PC-3 (cell line): ENCODE measurements around the gene KRTAP5-3. TPM values are rescaled to one million over a fixed set of nuclear protein-coding genes. Genes with fewer than 3 reads are reported as not detected.

ENCODE experiments used
- ATAC-seq: fragments of 200-7000 bp; cut with Tn5 transposase; 2 replicates; pipeline ENCODE4 v1.9.1; 2020; ENCODE audit warnings: mild to moderate bottlenecking, moderate library complexity
- BruUV-seq: library from RNA; stranded (reverse); fragments of 400-500 nt; replicated peaks from 2 replicates; lab custom pipeline; 2021; lab: Mats Ljungman, UMichigan
- CTCF ChIA-PET: fragments of 300-600 bp; sonication (Branson Sonifier 250); formaldehyde crosslinking; loops from one replicate; lab custom pipeline; 2022; ENCODE audit warnings: antibody characterized with exemption; lab: Charles Lee
- POLR2A ChIA-PET: fragments of 300-600 bp; sonication (Branson Sonifier 250); formaldehyde crosslinking; loops from one replicate; lab custom pipeline; 2022; ENCODE audit warnings: antibody characterized with exemption; ENCODE audit not compliant: unreplicated experiment; lab: Charles Lee
- DNase-seq: peaks from one replicate; pipeline ENCODE4 v3.0.0-alpha.2; 2015
- H2AFZ ChIP-seq: fragments of 300-600 bp; sonication (generic); 2 replicates; pipeline ENCODE4 v1.6.0; 2016; ENCODE audit warnings: antibody characterized with exemption, low read length
- H3F3A ChIP-seq: fragments of 300-600 bp; sonication (generic); one replicate; pipeline ENCODE4 v1.6.0; 2017; ENCODE audit warnings: antibody characterized with exemption, low read length, control low read depth, mild to moderate bottlenecking; ENCODE audit not compliant: unreplicated experiment
- H3K27ac ChIP-seq: fragments of 300-600 bp; sonication (generic); 2 replicates; pipeline ENCODE4 v1.5.1; 2016; ENCODE audit warnings: mild to moderate bottlenecking, low read length
- H3K27me3 ChIP-seq: fragments of 300-600 bp; sonication (generic); 2 replicates; pipeline ENCODE4 v1.6.1; 2016; ENCODE audit warnings: low read length, mixed read lengths
- H3K36me3 ChIP-seq: fragments of 300-600 bp; sonication (generic); 2 replicates; pipeline ENCODE4 v1.6.1; 2016; ENCODE audit warnings: low read depth, mixed run types, low read length, mixed read lengths
- H3K4me1 ChIP-seq: fragments of 300-600 bp; sonication (generic); 2 replicates; pipeline ENCODE4 v1.5.1; 2016; ENCODE audit warnings: low read length; ENCODE audit not compliant: insufficient read depth
- H3K4me2 ChIP-seq: fragments of 300-600 bp; sonication (generic); 2 replicates; pipeline ENCODE4 v1.6.0; 2016; ENCODE audit warnings: low read length
- H3K4me3 ChIP-seq: fragments of 300-600 bp; sonication (generic); 2 replicates; pipeline ENCODE4 v1.5.1; 2016; ENCODE audit warnings: mild to moderate bottlenecking, low read length, mixed read lengths
- H3K79me2 ChIP-seq: fragments of 300-600 bp; sonication (generic); 2 replicates; pipeline ENCODE4 v1.6.1; 2017; ENCODE audit warnings: low read length, mixed read lengths
- H3K9ac ChIP-seq: fragments of 300-600 bp; sonication (generic); 2 replicates; pipeline ENCODE4 v1.6.0; 2016; ENCODE audit warnings: mild to moderate bottlenecking, low read length
- H3K9me2 ChIP-seq: fragments of 300-600 bp; sonication (generic); replicated peaks from 2 replicates; pipeline ENCODE4 v1.6.1; 2016; ENCODE audit warnings: mixed run types, low read length, mixed read lengths
- H3K9me3 ChIP-seq: fragments of 300-600 bp; sonication (generic); 2 replicates; pipeline ENCODE4 v1.6.1; 2016; ENCODE audit warnings: low read length, mixed read lengths
- H4K20me1 ChIP-seq: fragments of 300-600 bp; sonication (generic); 2 replicates; pipeline ENCODE4 v1.6.1; 2016; ENCODE audit warnings: low read length, mixed read lengths
- CTCF ChIP-seq: fragments of 300-600 bp; sonication (generic); conservative IDR thresholded peaks from 2 replicates; pipeline ENCODE4 v1.5.1; 2017; ENCODE audit warnings: antibody characterized with exemption, low read depth, mild to moderate bottlenecking, low read length
- EZH2 ChIP-seq: fragments of 300-600 bp; sonication (generic); IDR thresholded peaks from one replicate; pipeline ENCODE4 v1.6.1; 2017; ENCODE audit warnings: antibody characterized with exemption, mild to moderate bottlenecking, low read length; ENCODE audit not compliant: unreplicated experiment
- EZH2phosphoT487 ChIP-seq: fragments of 300-600 bp; sonication (generic); IDR thresholded peaks from 2 replicates; pipeline ENCODE4 v1.6.1; 2018; ENCODE audit warnings: mild to moderate bottlenecking, antibody characterized with exemption, low read length, borderline replicate concordance
- intact Hi-C: fragments of 100-400 bp; cut with micrococcal nuclease; formaldehyde crosslinking; loops from 2 replicates; pipeline ENCODE4 v1.9.0; 2023
- total RNA-seq: library from RNA; depleted of rRNA; stranded (reverse); fragments of >200 nt; gene quantifications from 2 replicates; pipeline ENCODE4 v1.2.3, GENCODE V29; 2014

Gene KRTAP5-3
- total RNA-seq, 1 experiment from 2014 or later = not detected

- Histone ChIP-seq H3K27me3 (0 out of 2 replicates have a peak, but pooled peaks cover 5% of the 10 kb centered on the region), H3K36me3 (no peaks in the 10 kb centered on the region), H3F3A (no peaks in the 10 kb centered on the region), H3K27ac (no peak overlapping the region), H3K4me2 (no peak overlapping the region), H3K79me2 (no peaks in the 10 kb centered on the region), H4K20me1 (no peaks in the 10 kb centered on the region), H2AFZ (no peak overlapping the region), H3K9me3 (no peaks in the 10 kb centered on the region), H3K4me3 (no peak overlapping the region), H3K9me2 (no peaks in the 10 kb centered on the region), H3K9ac (no peak overlapping the region), H3K4me1 (no peaks in the 10 kb centered on the region)
- DNase-seq = no peak
- POLR2A ChIA-PET = no interaction called here
- intact Hi-C loops = loop anchor here (2.0 to 5.0 kb wide), 2 partner anchors 39 to 503 kb away; no protein-coding TSS in a partner anchor
- no TSS peak for BruUV-seq
- CTCF ChIA-PET = interaction anchor here (1.3 kb wide), 4 partner anchors 14 to 498 kb away, joined by 9 to 16 read pairs (median 12); no protein-coding TSS in a partner anchor
- no peak for TF ChIP-seq EZH2
- no peak for TF ChIP-seq EZH2phosphoT487
- no peak for TF ChIP-seq CTCF
- peak; percentile 34; the same call in 1 of the 2 replicates for ATAC-seq
These were observed 45.5 kb upstream of the KRTAP5-3 start for GRCh38 chr11:1653541-1654387.

GRCh38 chr11:1652771-1653540 is 44.7 kb upstream of the KRTAP5-3 start:
- Histone ChIP-seq H3K4me1 (no peaks in the 10 kb centered on the region), H3F3A (no peaks in the 10 kb centered on the region), H3K9ac (no peak overlapping the region), H2AFZ (no peak overlapping the region), H3K9me2 (no peaks in the 10 kb centered on the region), H3K27me3 (0 out of 2 replicates have a peak, but pooled peaks cover 5% of the 10 kb centered on the region), H3K9me3 (no peaks in the 10 kb centered on the region), H3K4me2 (no peak overlapping the region), H3K27ac (no peak overlapping the region), H3K4me3 (no peak overlapping the region), H4K20me1 (no peaks in the 10 kb centered on the region), H3K36me3 (no peaks in the 10 kb centered on the region), H3K79me2 (no peaks in the 10 kb centered on the region)
- POLR2A ChIA-PET = no interaction called here
- intact Hi-C loops = loop anchor here (2.0 to 5.0 kb wide), 2 partner anchors 39 to 504 kb away; no protein-coding TSS in a partner anchor
- CTCF ChIA-PET = interaction anchor here (0.5 to 1.3 kb wide), 14 partner anchors 13 to 1170 kb away, joined by 3 to 16 read pairs (median 5); partner anchors contain the start of gene SYT8
- peak; percentile 89 for ATAC-seq
- BruUV-seq = no TSS peak
- TF ChIP-seq CTCF (peak; percentile 91), EZH2 (no peak)
- DNase-seq = peak; percentile 70
